Neural progenitor cell (in vitro differentiated cells): ENCODE results near the gene OR5H1.

ENCODE experiments used
- EZH2 ChIP-seq: fragments of 200-600 bp; sonication (generic); IDR thresholded peaks from 2 replicates; pipeline ENCODE4 v1.6.1; 2017; ENCODE audit warnings: antibody characterized with exemption, mild to moderate bottlenecking, moderate library complexity
- EZH2phosphoT487 ChIP-seq: fragments of 200-600 bp; sonication (generic); IDR thresholded peaks from 2 replicates; pipeline ENCODE4 v1.6.1; 2017; ENCODE audit warnings: antibody characterized with exemption
- TF ChIP-seq, protein P1 (sequence below): fragments of 200-600 bp; sonication (generic); IDR thresholded peaks from 2 replicates; pipeline ENCODE4 v1.5.1; 2017; ENCODE audit warnings: antibody characterized with exemption, mild to moderate bottlenecking

DNA sequence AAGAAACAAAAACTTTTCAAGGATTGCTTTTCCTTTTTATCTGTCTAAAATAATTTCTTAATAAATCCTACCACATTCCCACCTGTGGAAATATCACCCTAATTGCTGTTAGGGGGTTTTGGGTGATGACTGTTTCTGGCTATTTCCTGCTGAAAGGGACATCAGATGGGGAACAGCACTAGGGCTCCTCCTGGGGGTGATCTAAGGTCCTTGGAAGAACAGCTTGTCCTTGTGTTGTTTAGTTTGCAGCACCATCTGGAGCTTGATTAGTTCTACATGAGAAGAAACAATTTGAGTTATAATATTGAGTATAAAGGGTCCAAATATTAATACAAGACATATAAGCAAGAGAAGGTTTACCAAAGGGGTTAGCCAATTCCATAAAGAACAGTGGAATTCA, 54.7 kb downstream of the OR5H1 start:
- TF ChIP-seq, protein P1, sequence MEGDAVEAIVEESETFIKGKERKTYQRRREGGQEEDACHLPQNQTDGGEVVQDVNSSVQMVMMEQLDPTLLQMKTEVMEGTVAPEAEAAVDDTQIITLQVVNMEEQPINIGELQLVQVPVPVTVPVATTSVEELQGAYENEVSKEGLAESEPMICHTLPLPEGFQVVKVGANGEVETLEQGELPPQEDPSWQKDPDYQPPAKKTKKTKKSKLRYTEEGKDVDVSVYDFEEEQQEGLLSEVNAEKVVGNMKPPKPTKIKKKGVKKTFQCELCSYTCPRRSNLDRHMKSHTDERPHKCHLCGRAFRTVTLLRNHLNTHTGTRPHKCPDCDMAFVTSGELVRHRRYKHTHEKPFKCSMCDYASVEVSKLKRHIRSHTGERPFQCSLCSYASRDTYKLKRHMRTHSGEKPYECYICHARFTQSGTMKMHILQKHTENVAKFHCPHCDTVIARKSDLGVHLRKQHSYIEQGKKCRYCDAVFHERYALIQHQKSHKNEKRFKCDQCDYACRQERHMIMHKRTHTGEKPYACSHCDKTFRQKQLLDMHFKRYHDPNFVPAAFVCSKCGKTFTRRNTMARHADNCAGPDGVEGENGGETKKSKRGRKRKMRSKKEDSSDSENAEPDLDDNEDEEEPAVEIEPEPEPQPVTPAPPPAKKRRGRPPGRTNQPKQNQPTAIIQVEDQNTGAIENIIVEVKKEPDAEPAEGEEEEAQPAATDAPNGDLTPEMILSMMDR, result peak; percentile 43
- TF ChIP-seq EZH2phosphoT487 (no peak), EZH2 (no peak)
